VCaP (cell line): ENCODE data around the gene HDLBP.

Experiments used
- H3K27ac ChIP-seq: fragments of 450-650 bp; 2 replicates; pipeline ENCODE4 v1.5.1; 2017
- TF ChIP-seq, protein P1 (sequence below): fragments of 450-650 bp; conservative IDR thresholded peaks from 2 replicates; pipeline ENCODE4 v1.5.1; 2017; ENCODE audit warnings: mild to moderate bottlenecking, moderate library complexity

HDLBP gene

DNA sequence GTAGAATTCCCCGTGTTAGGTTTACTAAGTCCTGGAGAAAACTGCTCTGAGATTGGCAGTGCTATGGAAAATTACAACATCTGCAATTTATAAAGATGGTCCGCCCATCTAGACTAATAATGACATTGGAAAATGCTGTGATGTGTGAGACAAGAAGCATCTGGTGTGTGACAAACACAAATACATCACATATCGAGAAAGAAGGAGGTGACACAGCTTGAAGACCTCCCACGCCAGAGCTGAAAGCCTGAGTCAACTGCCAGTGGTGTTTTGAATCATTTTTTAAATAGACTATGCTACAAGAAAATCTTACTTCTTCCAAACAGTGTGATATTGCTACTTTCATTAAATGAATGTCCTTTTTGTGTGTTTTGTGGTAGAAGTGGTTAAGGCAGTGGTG, 135.6 kb downstream of the HDLBP start:
- H3K27ac ChIP-seq, result no peak overlapping the region
- TF ChIP-seq, protein P1, sequence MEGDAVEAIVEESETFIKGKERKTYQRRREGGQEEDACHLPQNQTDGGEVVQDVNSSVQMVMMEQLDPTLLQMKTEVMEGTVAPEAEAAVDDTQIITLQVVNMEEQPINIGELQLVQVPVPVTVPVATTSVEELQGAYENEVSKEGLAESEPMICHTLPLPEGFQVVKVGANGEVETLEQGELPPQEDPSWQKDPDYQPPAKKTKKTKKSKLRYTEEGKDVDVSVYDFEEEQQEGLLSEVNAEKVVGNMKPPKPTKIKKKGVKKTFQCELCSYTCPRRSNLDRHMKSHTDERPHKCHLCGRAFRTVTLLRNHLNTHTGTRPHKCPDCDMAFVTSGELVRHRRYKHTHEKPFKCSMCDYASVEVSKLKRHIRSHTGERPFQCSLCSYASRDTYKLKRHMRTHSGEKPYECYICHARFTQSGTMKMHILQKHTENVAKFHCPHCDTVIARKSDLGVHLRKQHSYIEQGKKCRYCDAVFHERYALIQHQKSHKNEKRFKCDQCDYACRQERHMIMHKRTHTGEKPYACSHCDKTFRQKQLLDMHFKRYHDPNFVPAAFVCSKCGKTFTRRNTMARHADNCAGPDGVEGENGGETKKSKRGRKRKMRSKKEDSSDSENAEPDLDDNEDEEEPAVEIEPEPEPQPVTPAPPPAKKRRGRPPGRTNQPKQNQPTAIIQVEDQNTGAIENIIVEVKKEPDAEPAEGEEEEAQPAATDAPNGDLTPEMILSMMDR, result no peak

DNA sequence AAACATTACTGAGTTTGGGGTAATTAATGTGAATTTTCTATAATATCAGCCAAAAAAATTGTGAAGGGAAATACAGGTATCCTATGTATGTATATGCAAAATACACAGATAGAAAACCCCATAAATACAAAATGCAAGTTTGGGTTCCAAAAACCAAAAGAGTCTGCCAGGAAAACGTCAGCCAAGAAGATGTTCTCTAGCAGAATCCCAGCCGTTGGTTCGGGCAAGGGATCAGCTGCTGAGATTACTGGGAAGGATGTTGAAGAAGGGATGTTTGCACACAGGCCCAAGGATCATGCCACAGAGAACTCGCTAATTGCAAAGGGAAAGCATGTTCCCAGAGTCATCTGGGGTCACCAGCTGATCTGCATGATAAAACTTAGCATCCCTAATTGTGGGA, 136.5 kb downstream of the HDLBP start:
- no peak overlapping the region for H3K27ac ChIP-seq
- TF ChIP-seq, protein P1, result no peak

DNA sequence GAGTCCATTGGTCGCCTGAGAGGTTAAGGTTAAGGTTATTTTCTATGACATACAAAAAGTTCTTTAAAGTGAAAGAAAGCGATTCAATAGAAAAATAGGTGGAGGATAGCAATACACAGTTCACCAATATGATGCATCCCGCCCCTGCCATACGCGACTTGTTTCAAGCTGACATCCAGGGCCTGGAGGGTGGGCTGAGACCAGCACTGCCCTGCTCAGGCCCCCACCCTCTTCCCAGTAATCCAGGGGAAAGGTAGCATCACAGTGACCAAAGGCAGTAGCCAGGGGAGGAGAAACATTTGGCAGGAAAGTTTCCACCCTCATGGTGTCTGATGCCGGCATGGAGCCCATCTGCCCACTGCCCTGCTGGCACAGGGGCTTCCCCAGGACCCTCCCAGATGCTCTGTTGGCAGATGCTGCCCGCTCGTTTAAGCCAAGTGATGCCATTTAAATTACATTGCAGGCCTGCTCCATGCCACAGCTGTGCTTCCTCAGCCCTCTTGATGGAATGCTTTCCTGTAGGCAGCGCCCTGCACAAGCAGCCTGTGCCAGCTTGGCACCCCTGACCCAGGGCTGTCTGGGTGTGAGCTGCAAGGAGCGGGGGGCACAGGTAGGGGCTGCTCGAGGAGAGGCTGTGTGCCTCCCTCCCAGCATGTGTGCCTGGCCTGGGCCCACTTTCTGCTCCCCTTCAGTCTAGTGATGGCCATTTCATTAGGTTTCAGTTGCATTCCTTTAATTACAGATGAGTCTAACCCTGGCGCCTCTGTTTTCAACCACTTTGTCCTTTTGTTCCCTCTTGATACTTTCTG, 137.7 kb downstream of the HDLBP start:
- TF ChIP-seq, protein P1, result no peak
- no peak overlapping the region for H3K27ac ChIP-seq
